ENCODE data around the gene APBA2.
A peak's percentile ranks its signal among the peaks of the same experiment; 100 is the strongest.
"Not testable (repeated sequence)": the region's sequence is repeated elsewhere in the genome, so short reads cannot be mapped to it uniquely, and the experiment has no call there.

The APBA2 gene

GRCh38 chr15:28885630-28886430 is at the start of gene APBA2:
TSS of gene APBA2 (plus strand) at chr15:28885974. CDS start at chr15:29053885, 167,911 bp downstream.
- peak; percentile 59 for DNase-seq

- not testable (repeated sequence) for DNase-seq
Observed at GRCh38 chr15:28840285-28840684, 45.5 kb upstream of the APBA2 start.

- DNase-seq = not testable (repeated sequence)
Observed at GRCh38 chr15:28842210-28842609, 43.6 kb upstream of the APBA2 start.

- DNase-seq = not testable (repeated sequence)
Observed at GRCh38 chr15:28843520-28843919, 42.3 kb upstream of the APBA2 start.

GRCh38 chr15:28844147-28844546 is 41.6 kb upstream of the APBA2 start:
- not testable (repeated sequence) for DNase-seq

- peak; percentile 31 for DNase-seq
Observed at GRCh38 chr15:28847247-28847646, 38.5 kb upstream of the APBA2 start.

GRCh38 chr15:28847959-28848358 is 37.8 kb upstream of the APBA2 start:
- DNase-seq = not testable (repeated sequence)

GRCh38 chr15:28848521-28848920 is 37.3 kb upstream of the APBA2 start, which contains the start of gene GOLGA6L7:
TSS of gene GOLGA6L7 (minus strand) at chr15:28848644. CDS start at chr15:28848549, 95 bp downstream.
- DNase-seq = peak; percentile 57

- DNase-seq = not testable (repeated sequence)
Observed at GRCh38 chr15:28849271-28849670, 36.5 kb upstream of the APBA2 start.

GRCh38 chr15:28849766-28850165 is 36.0 kb upstream of the APBA2 start:
- not testable (repeated sequence) for DNase-seq

- not testable (repeated sequence) for DNase-seq
Observed at GRCh38 chr15:28853654-28854053, 32.1 kb upstream of the APBA2 start.

- DNase-seq = not testable (repeated sequence)
Observed at GRCh38 chr15:28854578-28854977, 31.2 kb upstream of the APBA2 start.

- no peak for DNase-seq
Observed at GRCh38 chr15:28861031-28861534, 24.7 kb upstream of the APBA2 start.

- DNase-seq = not testable (repeated sequence)
Observed at GRCh38 chr15:28861589-28862293, 24.0 kb upstream of the APBA2 start.

- DNase-seq = no peak
Observed at GRCh38 chr15:28868744-28869345, 16.9 kb upstream of the APBA2 start.

GRCh38 chr15:28871168-28871567 is 14.6 kb upstream of the APBA2 start:
- DNase-seq = no peak

GRCh38 chr15:28873006-28873405 is 12.8 kb upstream of the APBA2 start:
- DNase-seq = no peak

- no peak for DNase-seq
Observed at GRCh38 chr15:28873585-28874190, 12.1 kb upstream of the APBA2 start.

- no peak for DNase-seq
Observed at GRCh38 chr15:28875461-28876000, 10.2 kb upstream of the APBA2 start.

- DNase-seq = no peak
Observed at GRCh38 chr15:28876131-28876844, 9.5 kb upstream of the APBA2 start.

GRCh38 chr15:28876845-28877185 is 9.0 kb upstream of the APBA2 start:
- no peak for DNase-seq

- DNase-seq = no peak
Observed at GRCh38 chr15:28878209-28878608, 7.6 kb upstream of the APBA2 start.

Measured in activated CD4-positive, alpha-beta T cell treated with anti-CD3 and anti-CD28 coated beads for 48 hours (primary cell).